Neural cell (in vitro differentiated cells): ENCODE data around the gene ST3GAL4. TPM values are rescaled to one million over a fixed set of nuclear protein-coding genes. Genes with fewer than 3 reads are reported as not detected.

Source experiments
- H2AFZ ChIP-seq: fragments of 200-600, 300-800 bp; sonication (generic), shearing (Covaris generic); 2 replicates; pipeline ENCODE4 v1.6.0; 2014; ENCODE audit warnings: low read depth, mild to moderate bottlenecking, antibody characterized with exemption, low read length, moderate library complexity
- H3F3A ChIP-seq: fragments of 200-600 bp; shearing (Covaris generic); 2 replicates; pipeline ENCODE4 v1.6.1; 2016; ENCODE audit warnings: mild to moderate bottlenecking, moderate library complexity, mixed read lengths, antibody characterized with exemption, low read length; ENCODE audit not compliant: insufficient read depth, poor library complexity, severe bottlenecking
- H3K27ac ChIP-seq: fragments of 200-600, 300-800 bp; sonication (generic), shearing (Covaris generic); 2 replicates; pipeline ENCODE4 v1.5.1; 2014; ENCODE audit warnings: mild to moderate bottlenecking, low read length, moderate library complexity
- H3K27me3 ChIP-seq: fragments of 300-800, 200-600 bp; sonication (generic), shearing (Covaris generic); 2 replicates; pipeline ENCODE4 v1.6.0; 2014; ENCODE audit warnings: mild to moderate bottlenecking, low read depth, low read length, moderate library complexity; ENCODE audit not compliant: insufficient read depth
- H3K36me3 ChIP-seq: fragments of 300-800, 200-600 bp; sonication (generic), shearing (Covaris generic); 2 replicates; pipeline ENCODE4 v1.5.1; 2014; ENCODE audit warnings: mild to moderate bottlenecking, antibody characterized with exemption, low read length, moderate library complexity; ENCODE audit not compliant: insufficient read depth
- H3K4me2 ChIP-seq: fragments of 300-800, 200-600 bp; sonication (generic), shearing (Covaris generic); 2 replicates; pipeline ENCODE4 v1.6.0; 2014; ENCODE audit warnings: mild to moderate bottlenecking, low read length
- H3K4me3 ChIP-seq: fragments of 300-800, 200-600 bp; sonication (generic), shearing (Covaris generic); 2 replicates; pipeline ENCODE4 v1.5.1; 2014; ENCODE audit warnings: mild to moderate bottlenecking, low read length, moderate library complexity
- H3K79me2 ChIP-seq: fragments of 200-600 bp; shearing (Covaris generic); replicated peaks from 2 replicates; pipeline ENCODE4 v1.6.0; 2014; ENCODE audit warnings: mild to moderate bottlenecking, low read length, moderate library complexity; ENCODE audit not compliant: insufficient read depth
- H3K9ac ChIP-seq: fragments of 300-800, 200-600 bp; sonication (generic), shearing (Covaris generic); 2 replicates; pipeline ENCODE4 v1.6.1; 2016; ENCODE audit warnings: mild to moderate bottlenecking, low read length, mixed read lengths
- H3K9me2 ChIP-seq: fragments of 200-600 bp; shearing (Covaris generic); 2 replicates; pipeline ENCODE4 v1.6.1; 2016; ENCODE audit warnings: mild to moderate bottlenecking, low read length, mixed read lengths; ENCODE audit not compliant: insufficient read depth
- H3K9me3 ChIP-seq: fragments of 200-600, 300-800 bp; sonication (generic), shearing (Covaris generic); 2 replicates; pipeline ENCODE4 v1.6.1; 2016; ENCODE audit warnings: mild to moderate bottlenecking, mixed run types, low read length, moderate library complexity, mixed read lengths
- H4K20me1 ChIP-seq: fragments of 200-600 bp; shearing (Covaris generic); 2 replicates; pipeline ENCODE4 v1.6.1; 2016; ENCODE audit warnings: mild to moderate bottlenecking, mixed run types; ENCODE audit not compliant: insufficient read depth
- EP300 ChIP-seq: fragments of 450-650 bp; conservative IDR thresholded peaks from 2 replicates; pipeline ENCODE4 v1.6.1; 2014; ENCODE audit warnings: antibody characterized with exemption, mild to moderate bottlenecking, moderate library complexity; ENCODE audit not compliant: poor library complexity, severe bottlenecking
- EZH2 ChIP-seq: fragments of 200-600, 300-800 bp; shearing (Covaris generic), sonication (generic); IDR thresholded peaks from 2 replicates; pipeline ENCODE4 v1.6.1; 2014; ENCODE audit warnings: antibody characterized with exemption, low read length, borderline replicate concordance, mild to moderate bottlenecking; ENCODE audit not compliant: insufficient read depth, poor library complexity, severe bottlenecking
- POLR2AphosphoS5 ChIP-seq: IDR thresholded peaks from 2 replicates; pipeline ENCODE4 v1.6.1; 2012
- RAD21 ChIP-seq: fragments of 450-650 bp; conservative IDR thresholded peaks from 2 replicates; pipeline ENCODE4 v1.6.1; 2014; ENCODE audit warnings: antibody characterized with exemption, mild to moderate bottlenecking, moderate library complexity
- REST ChIP-seq: IDR thresholded peaks from 2 replicates; pipeline ENCODE4 v1.6.1; 2012; ENCODE audit warnings: borderline replicate concordance
- SMC3 ChIP-seq: fragments of 450-650 bp; conservative IDR thresholded peaks from 2 replicates; pipeline ENCODE4 v1.6.1; 2014; ENCODE audit warnings: antibody characterized with exemption, mild to moderate bottlenecking, moderate library complexity; ENCODE audit not compliant: poor library complexity
- TAF1 ChIP-seq: IDR thresholded peaks from 2 replicates; pipeline ENCODE4 v1.6.1; 2012; ENCODE audit warnings: low read depth
- polyA plus RNA-seq: library from polyadenylated mRNA; depleted of rRNA; stranded (reverse); fragments of >200 nt; gene quantifications from 2 replicates; pipeline ENCODE4 v1.2.3, GENCODE V29; 2014
- TF ChIP-seq, protein P1 (sequence below): fragments of 450-650 bp; IDR thresholded peaks from 2 replicates; pipeline ENCODE4 v1.5.1; 2014; ENCODE audit warnings: antibody characterized with exemption, mild to moderate bottlenecking, moderate library complexity; ENCODE audit not compliant: poor library complexity, severe bottlenecking

Gene ST3GAL4
- polyA plus RNA-seq, 1 donor from 2014 or later = 46.1 TPM

DNA sequence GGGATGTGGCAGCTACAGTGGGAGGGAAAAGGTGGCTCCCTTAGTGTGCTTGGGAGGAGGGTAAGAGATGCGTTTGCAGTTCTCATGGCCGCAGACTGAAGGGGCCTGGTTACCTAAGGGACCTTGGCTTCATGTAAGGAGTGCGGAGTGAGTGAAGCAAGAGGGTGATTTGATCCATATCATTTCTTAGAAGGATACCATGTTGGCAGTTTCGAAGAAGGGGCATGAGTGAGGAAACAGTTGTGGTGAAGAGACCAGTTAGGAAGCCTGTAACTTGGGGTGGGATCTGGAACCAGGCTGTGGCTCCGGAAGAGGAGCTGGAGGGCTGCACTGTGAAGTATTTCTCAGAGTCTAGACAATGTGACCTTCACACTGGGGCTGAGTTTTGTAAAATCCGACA is 45.0 kb downstream of the ST3GAL4 start:
- Histone ChIP-seq H3K9me3 (no peaks in the 10 kb centered on the region), H3K27me3 (no peaks in the 10 kb centered on the region), H2AFZ (no peak overlapping the region), H3F3A (no peaks in the 10 kb centered on the region), H3K27ac (no peak overlapping the region), H3K4me3 (no peak overlapping the region), H3K4me2 (no peak overlapping the region), H4K20me1 (no peaks in the 10 kb centered on the region), H3K36me3 (no peaks in the 10 kb centered on the region), H3K79me2 (no peaks in the 10 kb centered on the region), H3K9ac (no peak overlapping the region), H3K9me2 (no peaks in the 10 kb centered on the region)
- TF ChIP-seq RAD21 (no peak), REST (no peak), TAF1 (no peak), EP300 (no peak), EZH2 (no peak), SMC3 (no peak), POLR2AphosphoS5 (no peak)
- TF ChIP-seq, protein P1, sequence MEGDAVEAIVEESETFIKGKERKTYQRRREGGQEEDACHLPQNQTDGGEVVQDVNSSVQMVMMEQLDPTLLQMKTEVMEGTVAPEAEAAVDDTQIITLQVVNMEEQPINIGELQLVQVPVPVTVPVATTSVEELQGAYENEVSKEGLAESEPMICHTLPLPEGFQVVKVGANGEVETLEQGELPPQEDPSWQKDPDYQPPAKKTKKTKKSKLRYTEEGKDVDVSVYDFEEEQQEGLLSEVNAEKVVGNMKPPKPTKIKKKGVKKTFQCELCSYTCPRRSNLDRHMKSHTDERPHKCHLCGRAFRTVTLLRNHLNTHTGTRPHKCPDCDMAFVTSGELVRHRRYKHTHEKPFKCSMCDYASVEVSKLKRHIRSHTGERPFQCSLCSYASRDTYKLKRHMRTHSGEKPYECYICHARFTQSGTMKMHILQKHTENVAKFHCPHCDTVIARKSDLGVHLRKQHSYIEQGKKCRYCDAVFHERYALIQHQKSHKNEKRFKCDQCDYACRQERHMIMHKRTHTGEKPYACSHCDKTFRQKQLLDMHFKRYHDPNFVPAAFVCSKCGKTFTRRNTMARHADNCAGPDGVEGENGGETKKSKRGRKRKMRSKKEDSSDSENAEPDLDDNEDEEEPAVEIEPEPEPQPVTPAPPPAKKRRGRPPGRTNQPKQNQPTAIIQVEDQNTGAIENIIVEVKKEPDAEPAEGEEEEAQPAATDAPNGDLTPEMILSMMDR = no peak

DNA sequence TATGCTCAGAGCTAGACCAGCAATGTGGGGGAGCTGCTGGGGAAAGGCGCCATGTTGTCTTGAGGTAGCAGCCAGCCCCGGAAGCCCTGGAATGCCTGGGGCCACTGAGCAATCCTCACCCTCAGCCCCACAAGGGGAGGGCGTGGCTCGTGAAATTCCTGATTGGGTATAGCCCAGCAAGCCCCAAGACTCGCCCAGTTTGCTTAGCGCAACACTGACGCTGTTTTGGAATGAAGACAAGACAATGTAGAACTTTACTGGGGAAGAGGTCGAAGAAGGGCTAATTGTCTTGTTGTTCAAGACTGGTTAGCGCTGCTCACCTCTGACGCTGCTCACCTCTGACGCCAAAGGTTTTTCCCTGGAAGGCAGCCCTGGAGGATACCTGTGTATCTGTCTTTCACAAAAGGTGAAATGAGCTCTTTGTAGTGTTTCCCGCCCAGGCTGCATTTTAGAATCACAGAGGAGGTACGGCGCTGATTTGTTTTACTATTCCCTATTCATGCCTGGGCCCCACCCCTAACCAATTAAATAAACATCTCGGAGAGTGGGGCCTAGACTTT is 47.6 kb downstream of the ST3GAL4 start:
- H3K79me2 ChIP-seq = no peaks in the 10 kb centered on the region
- no peaks in the 10 kb centered on the region for H3K27me3 ChIP-seq
- no peaks in the 10 kb centered on the region for H4K20me1 ChIP-seq
- H3K4me3 ChIP-seq = no peak overlapping the region
- H3K36me3 ChIP-seq = no peaks in the 10 kb centered on the region
- no peaks in the 10 kb centered on the region for H3K9me2 ChIP-seq
- H3K9me3 ChIP-seq = no peaks in the 10 kb centered on the region
- H2AFZ ChIP-seq = no peak overlapping the region
- no peak for TF ChIP-seq EZH2
- no peak for TF ChIP-seq TAF1
- TF ChIP-seq, protein P1 = no peak
- no peak overlapping the region for H3K9ac ChIP-seq
- H3F3A ChIP-seq = no peaks in the 10 kb centered on the region
- H3K4me2 ChIP-seq = no peak overlapping the region
- H3K27ac ChIP-seq = no peak overlapping the region
